K562 (cell line): ENCODE results near the gene MRO. TPM values are rescaled to one million over a fixed set of nuclear protein-coding genes. Genes with fewer than 3 reads are reported as not detected.

Source experiments
- ATAC-seq: fragments of 200-7000 bp; cut with Tn5 transposase; 3 replicates; pipeline ENCODE4 v1.9.1; 2020; ENCODE audit warnings: moderate library complexity
- BruUV-seq: library from RNA; stranded (reverse); fragments of 400-500 nt; replicated peaks from 2 replicates; lab custom pipeline; 2021; lab: Mats Ljungman, UMichigan
- CTCF ChIA-PET: fragments of 300-600 bp; formaldehyde crosslinking; extraction: SDS; loops from one replicate; lab custom pipeline; 2021; ENCODE audit warnings: low intra/inter-chr PET ratio; lab: Yijun Ruan, JAX
- POLR2A ChIA-PET: fragments of 300-600, 350-650 bp; sonication (Branson Sonifier 250); formaldehyde crosslinking; extraction: SDS; loops from one replicate; lab custom pipeline; 2021; ENCODE audit warnings: antibody characterized with exemption, inconsistent platforms; lab: Yijun Ruan, JAX
- DNase-seq, 4 experiments: peaks; one replicate each; pipeline versions ENCODE4 v3.0.0 to v3.0.0-alpha.2; 2011 to 2018; ENCODE audit warnings: low spot score in 3 of 4, mixed read lengths in 3 of 4; ENCODE audit errors: extremely low read depth in 1 of 4
- FAIRE-seq: peaks from 2 replicates; lab custom pipeline; 2011; peaks lifted over from hg19 to GRCh38; lab: Jason Lieb, UNC
- H2AFZ ChIP-seq: 2 replicates; pipeline ENCODE4 v1.6.0; 2011; ENCODE audit warnings: low read depth, low read length, control low read depth, inconsistent platforms
- H3K27ac ChIP-seq: fragments of 200-600 bp; 3 replicates; pipeline ENCODE4 v1.8.0; 2011; ENCODE audit warnings: low read depth, mild to moderate bottlenecking, control low read depth, inconsistent platforms, low read length, moderate library complexity, mixed read lengths; ENCODE audit errors: extremely low read depth
- H3K27me3 ChIP-seq, 2 experiments: fragments of 300-600 bp in 1 of 2; 2 replicates in 1 of 2; 3 replicates in 1 of 2; pipeline versions ENCODE4 v1.6.0 to v1.8.0; 2011; ENCODE audit warnings: inconsistent platforms in 2 of 2, low read length in 2 of 2, mild to moderate bottlenecking in 1 of 2, mixed read lengths in 1 of 2, moderate library complexity in 1 of 2; ENCODE audit not compliant: control insufficient read depth in 2 of 2, insufficient read depth in 2 of 2
- H3K36me3 ChIP-seq: fragments of 300-600 bp; 3 replicates; pipeline ENCODE4 v1.8.0; 2011; ENCODE audit warnings: mild to moderate bottlenecking, low read length, inconsistent platforms; ENCODE audit not compliant: control insufficient read depth, insufficient read depth
- H3K4me1 ChIP-seq, 2 experiments: fragments of 200-600 bp in 1 of 2; replicated peaks in 1 of 2; 2 replicates in 1 of 2; 3 replicates in 1 of 2; pipeline versions ENCODE4 v1.5.1 to v1.8.0; 2011; ENCODE audit warnings: inconsistent platforms in 2 of 2, low read length in 2 of 2, mild to moderate bottlenecking in 1 of 2, mixed read lengths in 1 of 2, moderate library complexity in 1 of 2; ENCODE audit not compliant: control insufficient read depth in 2 of 2, insufficient read depth in 2 of 2
- H3K4me2 ChIP-seq: 2 replicates; pipeline ENCODE4 v1.6.1; 2011; ENCODE audit warnings: low read length, control low read depth, inconsistent platforms, mixed read lengths; ENCODE audit not compliant: insufficient read depth
- H3K4me3 ChIP-seq: fragments of 200-600 bp; sonication (generic), shearing (Covaris generic); 2 replicates; pipeline ENCODE4 v1.5.1; 2016; ENCODE audit warnings: control low read depth, inconsistent platforms
- H3K79me2 ChIP-seq: fragments of 200-600 bp; 3 replicates; pipeline ENCODE4 v1.8.0; 2011; ENCODE audit warnings: low read length, inconsistent platforms; ENCODE audit not compliant: control insufficient read depth, insufficient read depth
- H3K9ac ChIP-seq, 2 experiments: 2 replicates each; pipeline versions ENCODE4 v1.6.0 to v1.6.1; 2011; ENCODE audit warnings: low read depth in 2 of 2, low read length in 2 of 2, control low read depth in 1 of 2, inconsistent platforms in 1 of 2, mild to moderate bottlenecking in 1 of 2, mixed read lengths in 1 of 2; ENCODE audit not compliant: insufficient read depth in 1 of 2
- H3K9me1 ChIP-seq: one replicate; pipeline ENCODE4 v1.6.0; 2011; ENCODE audit warnings: inconsistent platforms, mild to moderate bottlenecking, low read length, moderate library complexity; ENCODE audit not compliant: control insufficient read depth, insufficient read depth
- H3K9me3 ChIP-seq: replicated peaks from 2 replicates; pipeline ENCODE4 v1.5.1; 2011; ENCODE audit warnings: low read depth, low read length, inconsistent platforms; ENCODE audit not compliant: control insufficient read depth, insufficient read depth
- H4K20me1 ChIP-seq: replicated peaks from 2 replicates; pipeline ENCODE4 v1.6.1; 2011; ENCODE audit warnings: low read length, inconsistent platforms, mixed read lengths; ENCODE audit not compliant: control insufficient read depth, insufficient read depth
- CHCHD3 ChIP-seq: fragments of 250-450 bp; sonication (Bioruptor Pico); IDR thresholded peaks from 2 replicates; pipeline ENCODE4 v2.1.2; 2022; ENCODE audit warnings: mild to moderate bottlenecking
- ELF1 ChIP-seq: fragments of 200-800 bp; sonication (Bioruptor generic); IDR thresholded peaks from 2 replicates; pipeline ENCODE4 v1.6.1; 2016; ENCODE audit warnings: missing genetic modification characterization, missing compliant biosample characterization
- FOXP4 ChIP-seq: sonication (generic); formaldehyde crosslinking; IDR thresholded peaks from 2 replicates; pipeline ENCODE4 v1.8.0; 2022; ENCODE audit warnings: mild to moderate bottlenecking, missing genetic modification reagents, borderline replicate concordance
- HDAC8 ChIP-seq: fragments of 450-650 bp; IDR thresholded peaks from 2 replicates; pipeline ENCODE4 v1.6.1; 2016; ENCODE audit warnings: mild to moderate bottlenecking, missing genetic modification characterization, moderate library complexity, missing compliant biosample characterization
- KAT2B ChIP-seq: IDR thresholded peaks from one replicate; pipeline ENCODE4 v1.6.1; 2012; ENCODE audit warnings: low read depth, mild to moderate bottlenecking, control low read depth, inconsistent platforms, low read length, moderate library complexity
- ZNF143 ChIP-seq: sonication (generic); formaldehyde crosslinking; IDR thresholded peaks from 2 replicates; pipeline ENCODE4 v1.9.0; 2022; ENCODE audit warnings: mild to moderate bottlenecking, missing genetic modification reagents
- ZNF311 ChIP-seq: fragments of 250-450 bp; sonication (Bioruptor Pico); IDR thresholded peaks from 2 replicates; pipeline ENCODE4 v1.4.0; 2020; ENCODE audit warnings: mild to moderate bottlenecking, moderate library complexity
- ZNF318 ChIP-seq, 2 experiments: fragments of 450-650 bp; IDR thresholded peaks; 2 replicates each; pipeline ENCODE4 v1.6.1; 2016; ENCODE audit warnings: mild to moderate bottlenecking in 2 of 2, borderline replicate concordance in 1 of 2, low read depth in 1 of 2, moderate library complexity in 1 of 2
- ZNF766 ChIP-seq: fragments of 200-800 bp; sonication (Bioruptor generic); conservative IDR thresholded peaks from 2 replicates; pipeline ENCODE4 v1.6.1; 2016; ENCODE audit warnings: missing genetic modification characterization, missing compliant biosample characterization
- ZNF778 ChIP-seq: fragments of 450-650 bp; formaldehyde crosslinking; IDR thresholded peaks from 2 replicates; pipeline ENCODE4 v1.4.0; 2020; ENCODE audit warnings: mild to moderate bottlenecking, moderate library complexity
- WGBS: fragments of 100-300 bp; shearing (Covaris generic); methylation state at CpG from one replicate; pipeline ENCODE4 v1.1.6; 2016; ENCODE audit warnings: low coverage, mixed read lengths; ENCODE audit not compliant: insufficient coverage; ENCODE audit errors: missing lambda C conversion rate; 5-methylcytosine and 5-hydroxymethylcytosine counted together
- in situ Hi-C: fragments of 300-500 bp; cut with MboI; formaldehyde crosslinking; loops from 4 replicates; pipeline ENCODE4 v1.15.0; 2018; ENCODE audit warnings: inconsistent platforms, mixed read lengths
- intact Hi-C: fragments of 100-400 bp; cut with micrococcal nuclease; formaldehyde crosslinking; loops from 2 replicates; pipeline ENCODE4 v1.14.2; 2022
- polyA plus RNA-seq, 8 experiments: library from polyadenylated mRNA; depleted of rRNA in 4 of 8; stranded (reverse) in 5 of 8; unstranded in 3 of 8; fragments of >200 nt; fragmentation: Nextera tagmentation in 2 of 8; fragmentation: Illumina TruSeq in 1 of 8; extraction: Ambion mirVana in 2 of 8; extraction: Trizol in 1 of 8; gene quantifications; 2 replicates each; pipeline versions ENCODE4 v1.2.1 to v1.2.3, GENCODE V29; 2011 to 2014; ENCODE audit warnings: inconsistent platforms in 1 of 8, missing spikeins in 1 of 8
- total RNA-seq, 7 experiments: library from RNA; depleted of rRNA in 6 of 7; stranded (reverse); fragments of >200 nt in 6 of 7; fragmentation: Illumina TruSeq in 2 of 7; extraction: Trizol in 2 of 7; gene quantifications; 2 replicates each; pipeline versions ENCODE4 v1.2.1 to v1.2.3, GENCODE V29; 2011 to 2021; ENCODE audit warnings: low replicate concordance in 1 of 7
- TF ChIP-seq, protein P1 (sequence below): IDR thresholded peaks from 3 replicates; pipeline ENCODE4 v1.6.1; 2011; ENCODE audit warnings: borderline replicate concordance, mild to moderate bottlenecking; ENCODE audit not compliant: insufficient read length, insufficient read depth

Gene MRO
- total and polyA plus RNA-seq, 9 of the 15 experiments (the other 6 are each of a cell fraction or from before 2014, with no cell fraction given): 0.06 TPM; not detected in 8

- Histone ChIP-seq H2AFZ (no peak overlapping the region), H3K27ac (no peak overlapping the region), H3K9ac (no peak overlapping the region), H3K4me1 (peaks cover 0 to 6% of the 10 kb centered on the region in 2 experiments; a peak in 3 of 5 replicates), H3K9me3 (no peaks in the 10 kb centered on the region), H3K36me3 (no peaks in the 10 kb centered on the region), H3K4me2 (no peak overlapping the region), H3K27me3 (no peaks in the 10 kb centered on the region), H3K4me3 (no peak overlapping the region), H3K9me1 (no peaks in the 10 kb centered on the region), H3K79me2 (no peaks in the 10 kb centered on the region), H4K20me1 (no peaks in the 10 kb centered on the region)
- intact Hi-C loops: no loop called here
- BruUV-seq: no TSS peak
- DNase-seq (no peak), ATAC-seq (no peak), FAIRE-seq (no peak)
- CTCF ChIA-PET: no interaction called here
- 33% methylated on average over 5 of the region's 7 CpGs for WGBS
- in situ Hi-C loops: no loop called here
- POLR2A ChIA-PET: no interaction called here
- TF ChIP-seq ZNF766 (CRISPR knock-in tag): no peak
- TF ChIP-seq ZNF311 (CRISPR knock-in tag): no peak
- no peak for TF ChIP-seq FOXP4
- no peak for TF ChIP-seq KAT2B
- TF ChIP-seq ZNF143 (CRISPR knock-in tag): no peak
- no peak for TF ChIP-seq CHCHD3 (CRISPR knock-in tag)
- TF ChIP-seq ELF1 (tag): no peak
- TF ChIP-seq ZNF318 (IDR thresholded peaks at IDR 0.05; ENCODE audit: borderline replicate concordance in 1 of 2, low read depth in 1 of 2): no peak
- TF ChIP-seq HDAC8: no peak
- TF ChIP-seq, protein P1, sequence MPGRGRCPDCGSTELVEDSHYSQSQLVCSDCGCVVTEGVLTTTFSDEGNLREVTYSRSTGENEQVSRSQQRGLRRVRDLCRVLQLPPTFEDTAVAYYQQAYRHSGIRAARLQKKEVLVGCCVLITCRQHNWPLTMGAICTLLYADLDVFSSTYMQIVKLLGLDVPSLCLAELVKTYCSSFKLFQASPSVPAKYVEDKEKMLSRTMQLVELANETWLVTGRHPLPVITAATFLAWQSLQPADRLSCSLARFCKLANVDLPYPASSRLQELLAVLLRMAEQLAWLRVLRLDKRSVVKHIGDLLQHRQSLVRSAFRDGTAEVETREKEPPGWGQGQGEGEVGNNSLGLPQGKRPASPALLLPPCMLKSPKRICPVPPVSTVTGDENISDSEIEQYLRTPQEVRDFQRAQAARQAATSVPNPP: no peak
- TF ChIP-seq ZNF778 (CRISPR knock-in tag): no peak
Measured at GRCh38 chr18:50848061-50848551, 28.3 kb upstream of the MRO start.
